ENCODE data around the gene ZMAT5. TPM values are rescaled to one million over a fixed set of nuclear protein-coding genes. Genes with fewer than 3 reads are reported as not detected.

ZMAT5 gene
- total RNA-seq, 1 experiment from 2014 or later = 13.4 TPM

DNA sequence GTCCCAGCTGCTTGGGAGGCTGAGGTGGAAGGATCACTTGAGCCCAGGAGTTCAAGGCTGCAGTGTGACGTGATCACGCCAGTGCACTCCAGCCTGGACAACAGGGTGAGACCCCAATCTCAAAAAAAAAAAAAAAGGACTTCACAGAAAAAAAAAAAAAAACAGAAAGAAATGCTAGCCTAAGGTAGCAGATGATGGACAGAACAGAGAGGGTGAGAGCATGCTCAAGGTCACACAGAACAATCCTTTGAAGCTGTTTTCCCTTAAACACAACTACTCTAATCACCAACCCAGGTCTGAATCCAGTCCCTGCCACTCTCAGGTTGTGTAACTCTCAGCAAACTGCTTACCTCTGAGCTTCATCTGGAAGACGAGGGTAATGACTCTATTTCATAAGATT, 9.7 kb downstream of the ZMAT5 start (continued):
- TF ChIP-seq ZNF532 (CRISPR knock-in tag; IDR thresholded peaks at IDR 0.05; ENCODE audit: borderline replicate concordance) (no peak), ZNF671 (CRISPR knock-in tag; IDR thresholded peaks at IDR 0.05) (no peak)

- H3K4me1 Mint-ChIP-seq = no peaks in the 10 kb centered on the region
- H3K27me3 Mint-ChIP-seq (ENCODE audit: low read depth) = no peaks in the 10 kb centered on the region
- no peak overlapping the region for H3K4me3 Mint-ChIP-seq
- DNase-seq (ENCODE audit: low spot score) = no peak
- H3K27ac Mint-ChIP-seq = no peak overlapping the region
- ATAC-seq = no peak
- ChIA-PET CTCF (interaction anchor here (1.2 kb wide), 1 partner anchor 40 kb away, joined by 3 read pairs; no protein-coding TSS in a partner anchor), POLR2A (no interaction called here)
- no peaks in the 10 kb centered on the region for H3K9me3 Mint-ChIP-seq
- no peaks in the 10 kb centered on the region for H3K36me3 Mint-ChIP-seq
- no peak for TF ChIP-seq KAT7 (CRISPR knock-in tag; IDR thresholded peaks at IDR 0.05; ENCODE audit: borderline replicate concordance)
- no peak for TF ChIP-seq ZSCAN18 (CRISPR knock-in tag; IDR thresholded peaks at IDR 0.05)
- TF ChIP-seq ZNF281 (CRISPR knock-in tag; IDR thresholded peaks at IDR 0.05) = no peak
- TF ChIP-seq ZNF512 (CRISPR knock-in tag; IDR thresholded peaks at IDR 0.05; ENCODE audit: borderline replicate concordance) = no peak
- TF ChIP-seq FOXP1 (CRISPR knock-in tag; IDR thresholded peaks at IDR 0.05; ENCODE audit: borderline replicate concordance) = no peak
- no peak for TF ChIP-seq GTF2I (CRISPR knock-in tag; conservative IDR thresholded peaks at IDR 0.05)
- TF ChIP-seq E2F5 (CRISPR knock-in tag; IDR thresholded peaks at IDR 0.05) = no peak
- TF ChIP-seq ZNF532 (CRISPR knock-in tag; IDR thresholded peaks at IDR 0.05; ENCODE audit: borderline replicate concordance) = no peak
- no peak for TF ChIP-seq STAT6 (CRISPR knock-in tag; conservative IDR thresholded peaks at IDR 0.05; ENCODE audit: low read depth)
- no peak for TF ChIP-seq CREB1 (CRISPR knock-in tag; IDR thresholded peaks at IDR 0.05)
- TF ChIP-seq, protein P1, sequence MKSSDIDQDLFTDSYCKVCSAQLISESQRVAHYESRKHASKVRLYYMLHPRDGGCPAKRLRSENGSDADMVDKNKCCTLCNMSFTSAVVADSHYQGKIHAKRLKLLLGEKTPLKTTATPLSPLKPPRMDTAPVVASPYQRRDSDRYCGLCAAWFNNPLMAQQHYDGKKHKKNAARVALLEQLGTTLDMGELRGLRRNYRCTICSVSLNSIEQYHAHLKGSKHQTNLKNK (CRISPR knock-in tag; IDR thresholded peaks at IDR 0.05) = no peak
- no peak for TF ChIP-seq ETV6 (CRISPR knock-in tag; IDR thresholded peaks at IDR 0.05)
- no peak for TF ChIP-seq MXD4 (CRISPR knock-in tag; IDR thresholded peaks at IDR 0.05; ENCODE audit: borderline replicate concordance)
Measured at GRCh38 chr22:29756341-29756740, 10.5 kb downstream of the ZMAT5 start.

All from WTC11 (cell line).